ENCODE results near the gene GPR15. TPM values are rescaled to one million over a fixed set of nuclear protein-coding genes. Genes with fewer than 3 reads are reported as not detected.

GPR15 gene
- total RNA-seq, 2 experiments from 2014 or later: 2.8 to 3.0 TPM

GRCh38 chr3:98532709-98533571 is 1.2 kb downstream of the GPR15 start:
- peaks cover 10% of the 10 kb centered on the region for H3K36me3 Mint-ChIP-seq
- peak overlapping the region; percentile 50 for H3K27ac Mint-ChIP-seq
- intact Hi-C loops (cut with micrococcal nuclease): no loop called here
- no peaks in the 10 kb centered on the region for H3K9me3 Mint-ChIP-seq
- no peaks in the 10 kb centered on the region for H3K27me3 Mint-ChIP-seq
- DNase-seq: no peak
- H3K4me3 Mint-ChIP-seq: peak overlapping the region; percentile 38
- ChIA-PET POLR2A (interaction anchor here (0.5 to 2.4 kb wide), 6 partner anchors 10 to 29 kb away, joined by 3 to 12 read pairs (median 4); partner anchors contain the start of gene CLDND1), CTCF (interaction anchor here (0.8 to 2.1 kb wide), 4 partner anchors 31 to 69 kb away, joined by 3 to 5 read pairs (median 4); no protein-coding TSS in a partner anchor)
- peaks cover 35% of the 10 kb centered on the region for H3K4me1 Mint-ChIP-seq (ENCODE audit: low read depth)

GRCh38 chr3:98534168-98534567 is 2.4 kb downstream of the GPR15 start:
- peak overlapping the region; percentile 13 for H3K27ac Mint-ChIP-seq
- no peaks in the 10 kb centered on the region for H3K9me3 Mint-ChIP-seq
- intact Hi-C loops (cut with micrococcal nuclease): no loop called here
- H3K36me3 Mint-ChIP-seq: peaks cover 10% of the 10 kb centered on the region
- POLR2A ChIA-PET: interaction anchor here (1.5 to 2.4 kb wide), 2 partner anchors 11 to 20 kb away, joined by 3 to 12 read pairs; partner anchors contain the start of gene CLDND1
- peak overlapping the region; percentile 38 for H3K4me3 Mint-ChIP-seq
- H3K4me1 Mint-ChIP-seq (ENCODE audit: low read depth): peaks cover 39% of the 10 kb centered on the region
- H3K27me3 Mint-ChIP-seq: no peaks in the 10 kb centered on the region
- CTCF ChIA-PET: interaction anchor here (1.0 to 2.1 kb wide), 3 partner anchors 21 to 58 kb away, joined by 3 to 5 read pairs (median 3); no protein-coding TSS in a partner anchor
- no peak for DNase-seq

GRCh38 chr3:98534734-98535133 is 3.0 kb downstream of the GPR15 start:
- Mint-ChIP-seq H3K27ac (peak overlapping the region; percentile 51), H3K9me3 (no peaks in the 10 kb centered on the region), H3K27me3 (no peaks in the 10 kb centered on the region), H3K36me3 (peaks cover 10% of the 10 kb centered on the region), H3K4me1 (ENCODE audit: low read depth) (peaks cover 40% of the 10 kb centered on the region), H3K4me3 (peak overlapping the region; percentile 48)
- ChIA-PET POLR2A (interaction anchor here (1.5 kb wide), 1 partner anchor 12 kb away, joined by 3 read pairs; the partner anchor contains the start of gene CLDND1), CTCF (interaction anchor here (1.0 kb wide), 2 partner anchors 20 to 29 kb away, joined by 3 read pairs; no protein-coding TSS in a partner anchor)
- no peak for DNase-seq
- intact Hi-C loops (cut with micrococcal nuclease): no loop called here

- Mint-ChIP-seq H3K4me1 (ENCODE audit: low read depth) (peaks cover 43% of the 10 kb centered on the region), H3K4me3 (peak overlapping the region; percentile 63), H3K9me3 (no peaks in the 10 kb centered on the region), H3K27ac (peak overlapping the region; percentile 80), H3K27me3 (no peaks in the 10 kb centered on the region), H3K36me3 (peaks cover 7% of the 10 kb centered on the region)
- intact Hi-C loops (cut with micrococcal nuclease): loop anchor here (1.0 kb wide), 4 partner anchors 10 to 38 kb away; partner anchors contain the start of gene CLDND1
- POLR2A ChIA-PET: interaction anchor here (0.7 to 2.8 kb wide), 12 partner anchors 10 to 37 kb away, joined by 3 to 39 read pairs (median 5); partner anchors contain the start of gene CLDND1
- no peak for DNase-seq
- CTCF ChIA-PET: interaction anchor here (0.9 to 2.8 kb wide), 13 partner anchors 13 to 499 kb away, joined by 3 to 15 read pairs (median 5); partner anchors contain the start of genes CLDND1 and CPOX
These were observed 4.8 kb downstream of the GPR15 start for GRCh38 chr3:98536456-98537017.

- no peak overlapping the region for H3K4me3 Mint-ChIP-seq
- ChIA-PET POLR2A (interaction anchor here (1.3 kb wide), 1 partner anchor 17 kb away, joined by 7 read pairs; no protein-coding TSS in a partner anchor), CTCF (interaction anchor here (1.0 kb wide), 1 partner anchor 11 kb away, joined by 3 read pairs; no protein-coding TSS in a partner anchor)
- H3K9me3 Mint-ChIP-seq: no peaks in the 10 kb centered on the region
- no peaks in the 10 kb centered on the region for H3K36me3 Mint-ChIP-seq
- no peaks in the 10 kb centered on the region for H3K27me3 Mint-ChIP-seq
- DNase-seq: no peak
- intact Hi-C loops (cut with micrococcal nuclease): loop anchor here (1.0 kb wide), 1 partner anchor 16 kb away; no protein-coding TSS in a partner anchor
- peak overlapping the region; percentile 69 for H3K27ac Mint-ChIP-seq
- peaks cover 57% of the 10 kb centered on the region for H3K4me1 Mint-ChIP-seq (ENCODE audit: low read depth)
These were observed 8.6 kb downstream of the GPR15 start for GRCh38 chr3:98540346-98540745.

- DNase-seq: no peak
- no peaks in the 10 kb centered on the region for H3K27me3 Mint-ChIP-seq
- intact Hi-C loops (cut with micrococcal nuclease): no loop called here
- peaks cover 56% of the 10 kb centered on the region for H3K4me1 Mint-ChIP-seq (ENCODE audit: low read depth)
- CTCF ChIA-PET: no interaction called here
- H3K9me3 Mint-ChIP-seq: no peaks in the 10 kb centered on the region
- H3K4me3 Mint-ChIP-seq: no peak overlapping the region
- H3K27ac Mint-ChIP-seq: no peak overlapping the region
- no peaks in the 10 kb centered on the region for H3K36me3 Mint-ChIP-seq
- POLR2A ChIA-PET: interaction anchor here (0.5 to 1.3 kb wide), 4 partner anchors 8 to 21 kb away, joined by 3 to 7 read pairs (median 4); no protein-coding TSS in a partner anchor
These were observed 9.9 kb downstream of the GPR15 start for GRCh38 chr3:98541695-98542094.

GRCh38 chr3:98542623-98543022 is 10.8 kb downstream of the GPR15 start:
- intact Hi-C loops (cut with micrococcal nuclease): no loop called here
- no peak overlapping the region for H3K27ac Mint-ChIP-seq
- no peaks in the 10 kb centered on the region for H3K36me3 Mint-ChIP-seq
- CTCF ChIA-PET: no interaction called here
- no peaks in the 10 kb centered on the region for H3K9me3 Mint-ChIP-seq
- no peak for DNase-seq
- no peak overlapping the region for H3K4me3 Mint-ChIP-seq
- POLR2A ChIA-PET: interaction anchor here (1.0 to 1.1 kb wide), 2 partner anchors 7 to 22 kb away, joined by 3 read pairs; no protein-coding TSS in a partner anchor
- H3K27me3 Mint-ChIP-seq: no peaks in the 10 kb centered on the region
- peaks cover 50% of the 10 kb centered on the region for H3K4me1 Mint-ChIP-seq (ENCODE audit: low read depth)

- H3K4me1 Mint-ChIP-seq (ENCODE audit: low read depth): peaks cover 47% of the 10 kb centered on the region
These were observed 14.2 kb downstream of the GPR15 start for GRCh38 chr3:98545940-98546339.

GRCh38 chr3:98548544-98548943 is 16.8 kb downstream of the GPR15 start:
- Mint-ChIP-seq H3K9me3 (no peaks in the 10 kb centered on the region), H3K36me3 (peaks cover 3% of the 10 kb centered on the region), H3K4me3 (no peak overlapping the region), H3K27me3 (no peaks in the 10 kb centered on the region), H3K4me1 (ENCODE audit: low read depth) (peaks cover 50% of the 10 kb centered on the region), H3K27ac (no peak overlapping the region)
- ChIA-PET CTCF (no interaction called here), POLR2A (interaction anchor here (1.2 kb wide), 1 partner anchor 12 kb away, joined by 3 read pairs; no protein-coding TSS in a partner anchor)
- DNase-seq: no peak
- intact Hi-C loops (cut with micrococcal nuclease): no loop called here

More at GRCh38 chr3:98545940-98546339, 14.2 kb downstream of the GPR15 start:
- Mint-ChIP-seq H3K36me3 (no peaks in the 10 kb centered on the region), H3K27me3 (no peaks in the 10 kb centered on the region), H3K9me3 (no peaks in the 10 kb centered on the region), H3K4me3 (peak overlapping the region; percentile 64), H3K27ac (peak overlapping the region; percentile 78)
- ChIA-PET POLR2A (interaction anchor here (0.6 to 2.5 kb wide), 4 partner anchors 9 to 47 kb away, joined by 3 to 17 read pairs (median 6); partner anchors contain the start of gene CPOX), CTCF (interaction anchor here (1.0 to 2.2 kb wide), 5 partner anchors 9 to 51 kb away, joined by 3 to 9 read pairs (median 5); no protein-coding TSS in a partner anchor)
- no peak for DNase-seq
- intact Hi-C loops (cut with micrococcal nuclease): loop anchor here (1.0 kb wide), 3 partner anchors 10 to 19 kb away; no protein-coding TSS in a partner anchor

GRCh38 chr3:98550833-98551232 is 19.1 kb downstream of the GPR15 start:
- Mint-ChIP-seq H3K27me3 (no peaks in the 10 kb centered on the region), H3K9me3 (no peaks in the 10 kb centered on the region), H3K4me1 (ENCODE audit: low read depth) (peaks cover 62% of the 10 kb centered on the region), H3K27ac (no peak overlapping the region), H3K4me3 (no peak overlapping the region), H3K36me3 (peaks cover 8% of the 10 kb centered on the region)
- POLR2A ChIA-PET: no interaction called here
- no peak for DNase-seq
- intact Hi-C loops (cut with micrococcal nuclease): no loop called here
- CTCF ChIA-PET: interaction anchor here (1.0 kb wide), 1 partner anchor 10 kb away, joined by 3 read pairs; no protein-coding TSS in a partner anchor

- intact Hi-C loops (cut with micrococcal nuclease): no loop called here
- H3K4me3 Mint-ChIP-seq: no peak overlapping the region
- CTCF ChIA-PET: interaction anchor here (1.0 to 1.6 kb wide), 2 partner anchors 10 to 15 kb away, joined by 3 to 4 read pairs; no protein-coding TSS in a partner anchor
- POLR2A ChIA-PET: no interaction called here
- peaks cover 62% of the 10 kb centered on the region for H3K4me1 Mint-ChIP-seq (ENCODE audit: low read depth)
- H3K9me3 Mint-ChIP-seq: no peaks in the 10 kb centered on the region
- DNase-seq: no peak
- no peaks in the 10 kb centered on the region for H3K27me3 Mint-ChIP-seq
- H3K27ac Mint-ChIP-seq: no peak overlapping the region
- H3K36me3 Mint-ChIP-seq: peaks cover 10% of the 10 kb centered on the region
These were observed 19.5 kb downstream of the GPR15 start for GRCh38 chr3:98551236-98551635.
